ENCODE results near the gene OR2Y1.
"Not testable (repeated sequence)": the region's sequence is repeated elsewhere in the genome, so short reads cannot be mapped to it uniquely, and the experiment has no call there.

Gene OR2Y1, protein sequence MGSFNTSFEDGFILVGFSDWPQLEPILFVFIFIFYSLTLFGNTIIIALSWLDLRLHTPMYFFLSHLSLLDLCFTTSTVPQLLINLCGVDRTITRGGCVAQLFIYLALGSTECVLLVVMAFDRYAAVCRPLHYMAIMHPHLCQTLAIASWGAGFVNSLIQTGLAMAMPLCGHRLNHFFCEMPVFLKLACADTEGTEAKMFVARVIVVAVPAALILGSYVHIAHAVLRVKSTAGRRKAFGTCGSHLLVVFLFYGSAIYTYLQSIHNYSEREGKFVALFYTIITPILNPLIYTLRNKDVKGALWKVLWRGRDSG

DNA sequence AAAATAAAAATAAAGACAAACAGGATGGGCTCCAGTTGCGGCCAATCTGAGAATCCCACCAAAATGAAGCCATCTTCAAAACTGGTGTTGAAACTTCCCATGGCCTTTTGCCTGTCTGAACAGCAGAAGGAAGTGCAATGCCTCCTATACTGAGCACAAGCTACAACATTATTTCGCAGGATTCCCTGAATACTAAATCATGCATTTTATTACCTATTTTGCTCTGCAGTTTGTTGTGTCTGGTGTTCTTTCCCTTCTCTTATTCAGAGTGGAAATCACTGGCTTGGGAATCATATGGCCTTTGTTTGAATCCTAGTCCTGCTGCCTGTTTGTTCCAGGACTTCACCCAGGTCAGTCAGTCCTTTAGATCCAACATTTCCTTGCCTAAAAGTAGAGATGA, at the start of gene OR2Y1:
Gene OR2Y1, minus strand, starts transcription at position 101 of the 400 bp plus-strand sequence. Its CDS starts 0 bp downstream, at position 101.
- DNase-seq (ENCODE audit: low spot score), result no peak

DNA sequence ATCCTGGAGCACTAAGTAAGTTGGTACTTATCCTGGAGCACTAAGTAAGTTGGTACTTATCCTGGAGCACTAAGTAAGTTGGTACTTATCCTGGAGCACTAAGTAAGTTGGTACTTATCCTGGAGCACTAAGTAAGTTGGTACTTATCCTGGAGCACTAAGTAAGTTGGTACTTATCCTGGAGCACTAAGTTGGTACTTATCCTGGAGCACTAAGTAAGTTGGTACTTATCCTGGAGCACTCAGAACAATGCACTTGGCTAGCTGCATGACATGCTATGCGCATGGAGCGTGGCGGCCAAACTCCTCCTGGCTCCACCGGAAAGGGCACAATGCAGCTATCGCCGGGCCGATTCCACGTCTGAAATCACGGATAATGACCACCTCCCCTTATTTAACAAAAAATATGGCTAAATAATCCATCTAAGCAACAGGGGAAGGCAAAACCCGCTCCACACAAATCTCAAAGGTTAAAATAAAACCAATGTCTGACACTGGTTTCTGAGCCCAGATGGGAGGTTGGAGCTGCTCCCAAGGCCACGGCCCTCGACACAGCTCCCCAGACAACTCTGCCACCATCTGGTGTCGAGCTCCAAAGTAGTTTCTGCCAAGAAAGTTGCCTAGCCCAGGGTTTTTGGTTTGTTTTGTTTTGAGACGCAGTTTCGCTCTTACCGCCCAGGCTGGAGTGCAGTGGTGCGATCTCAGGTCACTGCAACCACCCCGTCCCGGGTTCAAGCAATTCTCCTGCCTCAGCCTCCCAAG, 49.0 kb upstream of the OR2Y1 start:
- DNase-seq (ENCODE audit: low spot score), result not testable (repeated sequence)

DNA sequence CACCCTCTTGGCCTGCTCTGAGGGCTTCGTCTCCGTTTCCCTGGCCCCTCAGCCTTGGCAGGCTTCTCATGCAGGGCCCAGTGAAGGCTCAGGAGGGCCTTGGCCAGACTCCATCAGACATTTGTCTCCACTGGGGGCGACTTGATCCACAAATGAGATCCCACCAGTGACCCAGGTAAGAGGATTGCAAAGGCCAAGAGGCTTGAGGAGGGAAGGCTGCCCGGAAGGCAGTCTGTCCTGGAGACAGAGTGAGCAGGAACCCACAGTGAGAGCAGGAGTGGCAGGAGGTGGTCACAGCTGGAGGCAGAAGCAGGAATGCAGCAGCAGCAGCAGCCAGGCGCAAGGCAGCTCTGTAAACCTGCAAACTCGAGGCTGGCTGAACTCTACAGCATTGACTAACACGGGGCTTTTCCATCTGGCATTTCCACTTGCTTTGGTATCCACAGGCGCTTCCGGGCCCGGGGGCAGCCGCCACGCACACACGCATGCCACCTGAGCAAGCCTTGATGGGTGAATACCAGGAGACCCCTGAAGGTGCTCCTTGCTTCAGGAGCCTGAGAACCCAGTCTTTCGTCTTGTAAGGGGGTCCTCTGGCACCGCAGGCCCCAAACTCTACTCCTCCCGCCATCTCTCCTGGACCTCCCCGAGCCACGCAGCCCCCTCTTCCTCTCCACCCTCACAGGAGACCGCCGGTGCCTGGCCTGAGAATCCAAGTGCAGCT, 48.0 kb upstream of the OR2Y1 start:
- DNase-seq (ENCODE audit: low spot score), result no peak

DNA sequence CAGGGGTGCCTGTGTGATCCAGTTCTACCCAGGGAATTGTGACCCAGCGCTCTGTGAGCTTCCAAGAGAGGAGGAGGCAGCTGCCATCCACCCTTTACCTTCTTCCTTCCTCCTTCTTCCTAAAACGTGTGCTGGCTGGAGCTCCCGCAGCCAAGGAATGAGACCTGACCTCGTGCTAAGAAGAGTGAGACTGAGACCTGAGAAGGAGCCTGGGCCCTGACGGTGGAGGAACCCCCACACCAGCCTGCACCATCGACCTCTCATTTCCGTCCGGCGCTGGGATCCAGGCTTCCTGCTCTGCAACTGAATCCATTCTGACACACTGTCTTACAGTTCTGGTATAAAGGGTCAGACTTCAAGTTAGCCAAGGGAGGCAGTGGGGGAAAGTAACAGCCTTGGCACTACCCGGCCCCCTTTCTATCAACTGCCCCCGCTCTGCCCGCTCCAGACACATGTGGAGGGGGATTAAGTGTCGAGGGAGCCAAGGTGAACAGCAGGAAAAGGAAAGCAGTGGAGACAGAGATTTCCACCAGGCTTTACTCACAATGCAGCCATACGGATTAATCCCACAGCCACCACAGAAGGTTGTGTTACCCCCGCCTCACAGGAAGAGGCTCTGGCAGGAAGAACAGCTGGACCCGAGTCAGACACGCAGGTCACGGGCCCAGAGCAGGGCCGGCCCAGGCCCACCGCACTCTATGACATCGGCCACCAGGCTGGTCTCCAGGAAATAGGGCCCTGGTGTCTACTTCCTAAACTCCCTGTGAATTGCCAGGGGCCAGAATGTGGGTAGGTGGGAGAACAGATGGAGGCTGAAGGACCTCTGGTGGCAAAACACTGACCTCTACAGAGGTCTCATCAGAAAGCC, 46.9 kb upstream of the OR2Y1 start:
- no peak for DNase-seq (ENCODE audit: low spot score)

DNA sequence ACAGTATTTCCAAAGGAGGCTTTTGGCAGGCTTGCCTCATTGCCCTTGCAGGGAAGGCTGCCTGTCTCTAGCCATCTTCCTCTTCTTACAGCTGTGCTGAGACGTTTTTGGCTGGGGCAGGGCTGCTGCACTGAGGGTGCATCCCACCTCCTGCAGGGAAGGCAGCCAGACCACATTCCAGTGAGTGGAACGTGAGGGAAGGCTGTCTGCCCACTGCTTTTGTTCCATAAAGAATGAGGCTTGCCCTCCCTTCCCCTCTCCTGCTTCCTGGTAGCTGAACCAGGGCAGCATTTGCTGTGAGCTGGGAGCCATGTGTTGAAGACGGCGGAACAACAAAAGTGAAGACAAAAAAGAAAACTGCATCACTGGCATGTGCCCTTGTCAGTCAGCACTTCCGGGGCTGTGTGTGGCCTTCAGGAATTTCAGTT, 46.0 kb upstream of the OR2Y1 start:
- DNase-seq (ENCODE audit: low spot score), result no peak

DNA sequence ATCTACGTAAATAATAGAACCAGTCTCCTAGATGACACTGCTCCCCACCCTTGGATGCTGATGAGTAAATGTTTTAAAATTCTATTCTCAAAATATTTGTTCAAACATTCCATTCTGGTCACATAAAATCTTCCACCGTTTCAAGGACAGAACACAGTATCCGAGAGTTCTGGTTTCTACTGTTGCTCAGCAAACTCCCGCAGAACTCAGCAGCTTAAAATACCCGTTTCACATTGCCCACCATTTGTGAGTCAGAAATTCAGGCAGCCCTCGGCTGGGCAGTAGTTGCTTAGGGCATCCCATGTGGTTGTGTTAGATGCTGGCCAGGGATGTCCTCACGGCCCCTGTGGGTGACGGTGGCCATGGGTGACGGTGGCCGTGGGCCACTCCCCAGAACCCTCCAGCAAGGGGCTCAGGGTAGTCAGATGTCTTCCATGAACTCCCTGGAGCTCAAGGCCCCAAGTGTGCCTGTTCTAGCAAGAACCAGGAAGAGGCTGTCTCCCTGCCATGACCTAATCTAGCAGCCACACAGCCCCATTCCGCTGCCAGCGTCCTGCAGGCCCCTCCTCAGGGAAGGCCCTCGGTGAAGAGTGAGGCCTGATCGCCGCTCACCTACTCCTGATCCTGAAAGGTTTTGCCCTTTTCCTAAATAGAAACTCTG, 45.4 kb upstream of the OR2Y1 start:
- DNase-seq (ENCODE audit: low spot score), result no peak

DNA sequence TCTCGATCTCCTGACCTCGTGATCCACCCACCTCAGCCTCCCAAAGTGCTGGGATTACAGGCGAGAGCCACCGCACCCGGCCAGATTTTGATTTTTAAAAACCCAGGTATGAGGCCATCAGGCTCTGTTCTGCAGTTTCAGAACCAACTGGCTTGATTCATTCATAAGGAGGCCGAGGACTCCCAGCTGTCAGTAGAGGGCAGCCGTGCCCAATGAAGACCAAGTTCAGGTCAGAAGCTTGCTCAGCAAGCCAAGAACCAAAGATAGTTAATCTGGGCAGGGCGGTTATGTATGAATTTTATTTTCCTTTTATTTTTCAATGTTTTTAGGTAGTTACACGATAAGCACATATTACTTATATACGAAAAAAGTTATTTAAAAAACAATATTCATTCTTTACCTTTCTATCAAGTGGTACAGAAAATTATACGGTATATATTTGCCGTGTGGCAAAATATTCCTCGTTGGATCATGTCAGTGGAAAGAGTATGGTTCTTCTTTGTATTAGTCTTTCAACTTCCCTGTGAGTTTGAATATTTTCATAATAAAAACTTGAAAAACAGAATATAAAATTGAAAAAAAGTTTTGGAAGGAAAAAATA, 44.7 kb upstream of the OR2Y1 start:
- peak; percentile 89 for DNase-seq (ENCODE audit: low spot score)

DNA sequence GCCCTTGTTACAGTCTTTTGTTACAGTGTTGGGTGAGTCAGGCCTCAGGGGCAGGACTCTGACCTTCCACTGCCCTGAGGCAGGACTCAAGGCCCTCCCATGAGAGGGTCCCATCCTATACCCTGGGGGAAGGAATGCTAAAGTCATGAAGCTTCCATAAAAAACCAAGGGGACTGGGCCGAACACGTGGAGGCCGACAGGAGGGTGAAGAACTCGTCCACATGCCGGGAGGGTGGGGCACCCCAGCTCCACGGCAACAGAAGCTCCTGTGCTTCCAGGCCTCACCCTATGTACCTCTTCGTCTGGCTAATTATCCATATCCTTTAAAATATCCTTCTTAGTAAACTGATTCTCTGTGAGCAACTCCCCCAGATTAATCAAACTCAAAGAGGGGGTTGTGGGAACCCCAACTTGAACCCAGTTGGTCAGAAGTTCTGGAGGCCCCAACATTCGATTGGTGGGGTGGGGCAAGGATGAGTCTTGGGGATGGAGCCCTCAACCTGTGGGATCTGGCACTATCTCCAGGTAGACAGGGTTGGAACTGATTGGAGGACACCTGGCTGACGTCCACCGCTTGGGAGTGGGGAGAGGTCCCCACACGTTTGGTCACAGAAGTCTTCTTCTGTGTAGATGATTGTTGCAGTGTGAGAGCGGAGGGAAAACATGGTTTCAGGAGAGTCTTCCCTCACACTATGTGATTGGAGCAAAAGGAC, 43.6 kb upstream of the OR2Y1 start:
- no peak for DNase-seq (ENCODE audit: low spot score)

DNA sequence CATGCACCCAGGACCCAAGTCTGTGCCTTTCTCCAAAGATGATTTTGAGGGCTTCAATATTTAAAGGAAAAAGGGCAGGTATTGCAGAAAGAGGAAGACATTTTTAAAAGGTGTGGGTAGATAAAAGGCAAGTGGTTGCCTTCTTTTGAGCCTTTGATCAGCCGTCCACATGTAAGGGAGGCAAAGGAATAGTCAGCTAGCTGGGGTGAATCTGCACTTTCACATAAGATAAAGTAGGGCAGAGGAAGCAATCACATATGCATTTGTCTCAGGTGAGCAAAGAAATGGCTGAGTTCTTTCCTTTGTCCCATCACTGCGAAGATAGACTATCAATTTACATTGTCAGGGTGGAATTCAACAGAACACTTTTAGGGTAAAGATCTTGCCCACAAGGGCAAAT, 42.9 kb upstream of the OR2Y1 start:
- peak; percentile 47 for DNase-seq (ENCODE audit: low spot score)

DNA sequence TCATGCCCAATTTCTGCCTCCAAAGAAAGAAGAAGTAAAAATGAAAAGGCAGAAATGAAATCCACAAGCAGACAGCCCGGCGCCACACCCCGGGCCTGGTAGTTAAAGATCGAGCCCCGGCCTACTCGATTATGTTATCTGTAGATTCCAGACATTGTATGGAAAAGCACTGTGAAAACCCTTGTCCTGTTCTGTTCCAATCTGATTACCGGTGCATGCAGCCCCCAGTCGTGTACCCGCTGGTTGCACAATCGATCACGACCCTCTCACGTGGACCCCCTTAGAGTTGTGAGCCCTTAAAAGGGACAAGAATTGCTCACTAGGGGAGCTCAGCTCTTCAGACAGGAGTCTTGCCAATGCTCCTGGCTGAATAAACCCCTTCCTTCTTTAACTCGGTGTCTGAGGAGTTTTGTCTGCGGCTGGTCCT, 42.1 kb upstream of the OR2Y1 start:
- peak; percentile 73 for DNase-seq (ENCODE audit: low spot score)

DNA sequence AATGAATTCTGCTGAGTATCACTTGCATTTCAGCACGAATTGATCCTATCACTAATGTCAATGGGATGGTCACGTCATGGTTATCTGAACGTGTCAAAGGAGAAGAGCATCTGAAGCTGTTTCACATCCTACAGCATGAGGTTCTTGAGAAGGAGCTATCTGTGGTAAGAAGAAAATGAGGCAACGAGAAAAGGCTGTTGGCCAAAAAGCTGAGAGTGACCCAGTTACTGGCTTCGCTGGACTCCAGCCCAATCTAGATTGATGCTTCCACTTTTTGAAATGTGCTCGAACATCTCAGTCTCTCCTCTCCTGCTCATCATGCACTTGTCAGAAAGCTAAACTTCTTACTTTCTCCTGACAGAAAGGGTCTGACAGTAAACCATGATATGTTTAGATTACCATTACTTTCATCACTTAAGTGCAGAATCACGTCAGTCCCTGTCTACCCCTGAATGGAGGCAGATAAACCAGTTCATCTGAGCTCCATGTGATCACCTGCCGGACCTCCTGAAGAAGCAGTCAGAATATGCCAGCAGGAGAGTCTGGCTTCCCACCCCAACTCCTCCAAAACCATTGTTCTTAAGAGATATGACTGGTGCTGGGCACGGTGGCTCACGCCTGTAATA, 40.2 kb upstream of the OR2Y1 start:
- no peak for DNase-seq (ENCODE audit: low spot score)

DNA sequence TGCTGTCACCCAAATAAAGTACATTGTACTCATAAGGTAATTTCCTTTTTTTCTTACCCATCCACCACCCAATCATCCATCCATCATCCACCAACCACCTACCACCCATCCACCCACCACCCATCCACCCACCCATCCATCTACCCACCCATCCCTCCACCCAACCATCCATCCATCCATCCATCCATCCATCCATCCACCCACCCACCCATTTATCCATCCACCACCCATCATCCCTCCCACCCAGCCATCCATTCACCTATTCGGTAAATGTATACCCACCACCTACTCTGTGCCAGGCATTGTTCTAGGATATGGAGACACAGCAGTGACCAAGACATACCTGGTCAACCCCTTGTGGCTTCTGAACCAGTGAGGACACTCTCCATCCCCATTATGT, 37.6 kb upstream of the OR2Y1 start:
- DNase-seq (ENCODE audit: low spot score), result no peak

DNA sequence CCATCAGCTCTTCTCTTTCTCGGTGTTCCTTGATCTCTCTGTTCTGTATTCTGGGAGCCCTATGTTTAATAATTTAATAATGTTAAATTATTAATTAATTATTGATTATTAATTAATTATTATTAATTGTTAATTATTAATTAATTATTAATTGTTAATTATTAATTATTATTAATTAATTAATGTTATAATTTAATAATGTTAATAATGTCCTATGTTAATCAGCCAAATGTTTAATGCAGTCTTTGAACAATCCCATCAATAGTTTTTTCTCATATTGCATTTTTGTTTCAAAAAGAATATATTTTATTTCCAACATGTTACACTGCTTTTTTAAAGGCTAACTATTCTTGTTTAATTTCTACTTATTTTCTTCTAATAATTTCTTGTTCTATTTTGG, 36.5 kb upstream of the OR2Y1 start:
- DNase-seq (ENCODE audit: low spot score), result no peak

DNA sequence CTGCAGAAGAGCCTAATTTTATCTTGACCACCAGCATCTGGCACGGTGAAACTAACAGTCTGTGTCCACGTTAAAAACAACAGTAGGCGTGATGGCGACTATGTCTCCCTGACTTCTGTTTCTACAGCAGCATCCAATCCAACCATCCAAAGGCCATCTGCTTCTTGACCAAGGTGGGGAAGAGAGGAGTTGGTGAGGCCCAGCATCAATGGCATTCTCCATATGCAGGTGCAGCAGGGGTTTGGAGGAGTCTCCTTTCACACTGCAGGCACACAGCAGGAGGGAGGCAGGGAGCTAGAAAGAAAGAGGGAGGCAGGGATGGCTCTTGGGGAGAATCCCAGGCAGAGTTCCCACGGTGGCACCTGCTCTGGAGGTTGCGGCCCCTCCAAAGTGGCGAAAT, 35.8 kb upstream of the OR2Y1 start:
- DNase-seq (ENCODE audit: low spot score), result no peak

DNA sequence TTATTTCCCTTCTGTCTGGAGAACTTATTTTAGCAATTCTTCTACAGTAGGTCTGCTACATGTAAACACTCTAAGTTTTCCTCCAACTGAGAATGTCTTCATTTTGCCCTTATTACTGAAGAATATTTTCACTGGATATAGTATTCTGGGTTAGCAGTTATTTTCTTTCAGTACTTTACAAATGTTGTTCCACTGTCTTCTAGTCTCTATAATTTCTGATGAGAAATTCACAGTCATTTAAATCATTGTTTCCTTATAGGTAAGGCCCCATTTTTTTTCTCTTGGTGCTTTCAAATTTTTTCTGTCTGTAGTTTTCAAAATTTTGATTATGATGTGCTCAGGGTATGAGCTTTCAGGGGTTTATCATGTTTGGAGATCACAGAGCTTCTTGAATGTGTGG, 32.0 kb upstream of the OR2Y1 start:
- no peak for DNase-seq (ENCODE audit: low spot score)

DNA sequence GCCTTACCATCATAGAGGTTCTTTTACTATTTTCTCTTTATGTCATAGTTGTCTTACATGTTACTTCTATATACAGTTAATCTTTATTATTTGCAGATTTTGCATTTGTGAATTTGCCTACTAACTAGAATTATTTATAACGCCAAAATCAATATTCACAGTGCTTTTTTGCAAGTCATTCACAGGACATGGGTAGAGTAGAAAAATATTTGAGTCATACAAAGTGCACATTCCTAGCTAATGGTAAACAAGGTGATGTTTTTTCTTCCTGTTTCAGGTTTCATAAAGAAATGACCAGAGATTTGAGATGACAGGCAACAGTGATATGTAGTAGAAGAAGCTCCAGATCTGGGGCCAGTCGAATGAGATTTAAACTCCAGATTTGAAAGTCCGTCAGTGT, 30.0 kb upstream of the OR2Y1 start:
- DNase-seq (ENCODE audit: low spot score), result no peak

DNA sequence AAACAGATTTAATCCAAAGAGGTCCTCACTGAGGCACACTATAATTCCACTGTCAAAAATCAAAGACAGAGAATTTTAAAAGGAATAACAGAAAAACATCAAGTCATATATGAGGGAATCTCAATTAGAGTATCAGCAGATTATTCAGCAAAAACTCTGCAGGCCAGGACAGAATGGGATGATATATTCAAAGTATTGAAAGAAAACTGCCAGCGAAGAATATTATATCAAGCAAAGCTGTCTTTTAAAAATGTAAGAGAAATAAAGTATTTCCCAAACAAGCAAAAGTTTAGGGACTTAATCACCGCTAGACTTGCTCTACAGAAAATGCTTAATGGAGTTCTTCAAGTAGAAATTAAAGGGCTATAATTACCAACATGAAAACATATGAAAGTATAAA, 15.7 kb upstream of the OR2Y1 start:
- DNase-seq (ENCODE audit: low spot score), result no peak

DNA sequence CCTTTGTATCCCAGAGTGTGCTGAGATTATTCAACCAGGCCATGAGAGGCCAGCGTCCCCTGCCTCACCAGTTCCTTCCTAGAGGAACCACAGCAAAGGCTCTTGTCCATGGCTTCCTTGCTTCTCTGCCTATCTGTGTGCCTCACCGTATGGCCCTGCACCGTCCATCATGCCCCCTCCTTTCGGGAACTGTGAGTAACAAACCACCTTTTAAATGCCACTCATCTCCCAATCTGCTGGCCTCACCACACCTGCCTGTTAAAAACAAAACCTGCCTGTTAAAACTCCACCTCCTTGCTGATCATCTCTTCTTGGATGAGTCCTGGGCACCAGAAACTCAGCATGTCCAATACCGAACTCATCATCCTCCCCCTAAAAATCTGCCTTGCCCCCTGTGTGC, 4.4 kb upstream of the OR2Y1 start:
- DNase-seq (ENCODE audit: low spot score), result no peak

DNA sequence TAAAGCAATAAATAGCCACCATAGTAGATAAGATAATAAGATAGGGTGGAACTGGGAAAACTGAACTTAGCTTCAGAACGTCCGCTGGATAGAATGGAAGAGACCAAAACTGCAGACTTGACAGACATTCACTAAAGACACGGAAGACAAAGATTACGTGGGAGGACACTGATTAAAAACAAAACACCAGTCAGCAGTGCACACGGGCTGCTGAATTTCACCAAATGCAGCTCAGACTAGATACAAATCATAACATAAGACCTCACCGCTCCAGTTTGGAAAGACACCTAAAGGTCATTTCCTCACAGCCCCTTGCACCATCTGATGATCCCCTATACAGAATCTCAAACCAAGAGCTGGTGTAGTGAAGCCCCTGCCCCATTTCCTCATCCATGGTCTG, 2.9 kb upstream of the OR2Y1 start:
- DNase-seq (ENCODE audit: low spot score), result no peak

DNA sequence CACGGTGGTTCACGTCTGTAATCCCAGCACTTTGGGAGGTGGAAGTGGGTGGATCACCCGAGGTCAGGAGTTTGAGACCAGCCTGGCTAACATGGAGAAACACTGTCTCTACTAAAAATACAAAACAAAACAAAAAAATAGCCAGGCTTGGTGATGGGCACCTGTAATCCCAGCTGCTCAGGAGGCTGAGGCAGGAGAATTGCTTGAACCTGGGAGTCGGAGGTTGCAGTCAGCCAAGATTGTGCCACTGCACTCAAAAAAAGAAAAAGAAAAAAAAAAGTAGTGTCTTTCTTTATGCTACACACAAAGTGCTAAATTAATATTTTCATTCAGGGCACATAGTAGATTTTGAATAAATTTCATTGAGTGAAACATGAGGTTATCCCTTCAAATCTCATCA, 1.1 kb upstream of the OR2Y1 start:
- not testable (repeated sequence) for DNase-seq (ENCODE audit: low spot score)

Measured in hematopoietic multipotent progenitor cell treated with erythropoietin and hydrocortisone succinate and interleukin-3 and kit ligand, for 15 days (in vitro differentiated cells).